Liver (tissue), 9 donors: ENCODE results near the gene HERPUD2. TPM values are rescaled to one million over a fixed set of nuclear protein-coding genes. Genes with fewer than 3 reads are reported as not detected.

Source experiments
- DNase-seq: peaks from one replicate; pipeline ENCODE4 v3.0.0-alpha.2; 2017; ENCODE audit warnings: low spot score
- H3K27ac ChIP-seq, 2 donors: one replicate each; pipeline ENCODE4 v1.7.0; 2013; ENCODE audit warnings: inconsistent platforms in 2 of 2, low read length in 2 of 2, control low read depth in 1 of 2, low read depth in 1 of 2, mild to moderate bottlenecking in 1 of 2
- H3K27me3 ChIP-seq, 4 donors: one replicate each; pipeline versions ENCODE4 v1.6.1 to v1.7.0; 2013; ENCODE audit warnings: low read length in 3 of 4, inconsistent platforms in 1 of 4, mild to moderate bottlenecking in 1 of 4, moderate library complexity in 1 of 4; ENCODE audit not compliant: control insufficient read depth in 4 of 4, insufficient read depth in 4 of 4
- H3K36me3 ChIP-seq, 4 donors: one replicate each; pipeline versions ENCODE4 v1.6.1 to v1.7.0; 2013; ENCODE audit warnings: low read length in 3 of 4, mild to moderate bottlenecking in 3 of 4, low read depth in 1 of 4, moderate library complexity in 1 of 4; ENCODE audit not compliant: control insufficient read depth in 4 of 4, insufficient read depth in 3 of 4
- H3K4me1 ChIP-seq, 4 donors: one replicate each; pipeline versions ENCODE4 v1.6.1 to v1.7.0; 2013; ENCODE audit warnings: low read length in 3 of 4, mild to moderate bottlenecking in 3 of 4, moderate library complexity in 1 of 4; ENCODE audit not compliant: control insufficient read depth in 4 of 4, insufficient read depth in 4 of 4
- H3K4me3 ChIP-seq, 3 donors: one replicate each; pipeline versions ENCODE4 v1.6.1 to v1.7.0; 2013; ENCODE audit warnings: low read length in 3 of 3, control low read depth in 1 of 3, low read depth in 1 of 3, mild to moderate bottlenecking in 1 of 3
- H3K9ac ChIP-seq, 2 donors: one replicate each; pipeline ENCODE4 v1.7.0; 2013; ENCODE audit warnings: low read length in 2 of 2, mild to moderate bottlenecking in 2 of 2, moderate library complexity in 2 of 2, control low read depth in 1 of 2, low read depth in 1 of 2
- H3K9me3 ChIP-seq, 4 donors: one replicate each; pipeline versions ENCODE4 v1.6.1 to v1.7.0; 2013; ENCODE audit warnings: low read length in 3 of 4; ENCODE audit not compliant: control insufficient read depth in 4 of 4
- EGR1 ChIP-seq, 2 donors: IDR thresholded peaks; 2 replicates each; pipeline ENCODE4 v1.6.1; 2016 to 2018; ENCODE audit warnings: antibody characterized with exemption in 2 of 2, low read depth in 2 of 2
- FOXA1 ChIP-seq: IDR thresholded peaks from 2 replicates; pipeline ENCODE4 v1.6.1; 2016; ENCODE audit warnings: antibody characterized with exemption
- FOXA2 ChIP-seq: IDR thresholded peaks from 2 replicates; pipeline ENCODE4 v1.6.1; 2016; ENCODE audit warnings: antibody characterized with exemption
- GABPA ChIP-seq, 2 donors: IDR thresholded peaks in 1 of 2; conservative IDR thresholded peaks in 1 of 2; 2 replicates each; pipeline ENCODE4 v1.6.1; 2016; ENCODE audit warnings: antibody characterized with exemption in 2 of 2, mild to moderate bottlenecking in 1 of 2, moderate library complexity in 1 of 2
- HNF4A ChIP-seq, 2 donors: conservative IDR thresholded peaks; 2 replicates each; pipeline ENCODE4 v1.6.1; 2016; ENCODE audit warnings: antibody characterized with exemption in 2 of 2, mild to moderate bottlenecking in 2 of 2
- HNF4G ChIP-seq: IDR thresholded peaks from 2 replicates; pipeline ENCODE4 v1.6.1; 2016; ENCODE audit warnings: antibody characterized with exemption
- JUND ChIP-seq, 2 donors: IDR thresholded peaks; 2 replicates each; pipeline ENCODE4 v1.6.1; 2016; ENCODE audit warnings: antibody characterized with exemption in 2 of 2
- NR2F2 ChIP-seq: IDR thresholded peaks from 2 replicates; pipeline ENCODE4 v1.6.1; 2016; ENCODE audit warnings: antibody characterized with exemption
- RAD21 ChIP-seq, 2 donors: IDR thresholded peaks; 2 replicates each; pipeline ENCODE4 v1.6.1; 2016; ENCODE audit warnings: antibody characterized with exemption in 2 of 2, mild to moderate bottlenecking in 2 of 2
- RXRA ChIP-seq, 2 donors: IDR thresholded peaks; 2 replicates each; pipeline ENCODE4 v1.6.1; 2017 to 2018; ENCODE audit warnings: antibody characterized with exemption in 2 of 2, mild to moderate bottlenecking in 1 of 2
- SP1 ChIP-seq: IDR thresholded peaks from 2 replicates; pipeline ENCODE4 v1.6.1; 2018; ENCODE audit warnings: antibody characterized with exemption, mild to moderate bottlenecking
- TAF1 ChIP-seq: conservative IDR thresholded peaks from 2 replicates; pipeline ENCODE4 v1.6.1; 2016; ENCODE audit warnings: antibody characterized with exemption, mild to moderate bottlenecking
- YY1 ChIP-seq: IDR thresholded peaks from 2 replicates; pipeline ENCODE4 v1.6.1; 2016; ENCODE audit warnings: antibody characterized with exemption, mild to moderate bottlenecking
- WGBS: extraction: QIAGEN DNeasy Blood & Tissue Kit; methylation state at CpG from one replicate; pipeline ENCODE4 v1.1.7; 2013; 5-methylcytosine and 5-hydroxymethylcytosine counted together
- polyA plus RNA-seq, 2 donors: library from polyadenylated mRNA; stranded (reverse) in 1 of 2; unstranded in 1 of 2; fragments of 200-250 nt in 1 of 2; fragments of >200 nt in 1 of 2; fragmentation: Nextera tagmentation in 1 of 2; extraction: Ambion mirVana in 1 of 2; gene quantifications; one replicate each; pipeline versions ENCODE4 v1.2.1 to v1.2.3, GENCODE V29; 2013 to 2015
- total RNA-seq, 2 donors: library from RNA; depleted of rRNA; stranded (reverse); fragments of >200 nt; gene quantifications; one replicate each; pipeline ENCODE4 v1.2.3, GENCODE V29; 2014
- TF ChIP-seq, protein P1 (sequence below): fragments of 150-350 bp; IDR thresholded peaks from 2 replicates; pipeline ENCODE4 v1.5.1; 2017; ENCODE audit warnings: improper control_type of control experiment, low read depth, low read length; ENCODE audit not compliant: missing input control
- TF ChIP-seq, protein P2 (sequence below): IDR thresholded peaks from 2 replicates; pipeline ENCODE4 v1.6.1; 2016; ENCODE audit warnings: antibody characterized with exemption
- TF ChIP-seq, protein P3 (sequence below): IDR thresholded peaks from 2 replicates; pipeline ENCODE4 v1.6.1; 2016; ENCODE audit warnings: antibody characterized with exemption
- TF ChIP-seq, protein P4 (sequence below): IDR thresholded peaks from 2 replicates; pipeline ENCODE4 v1.6.1; 2016; ENCODE audit warnings: antibody characterized with exemption
- TF ChIP-seq, protein P5 (sequence below): IDR thresholded peaks from 2 replicates; pipeline ENCODE4 v1.6.1; 2016; ENCODE audit warnings: antibody characterized with exemption, mild to moderate bottlenecking
- donor health status: healthy.
- donor health status: healthy.
- donor health status: healthy.
- donor health status: healthy.
- donor health status: healthy.

Gene HERPUD2
- total and polyA plus RNA-seq, 4 donors: 9.7 to 22.0 (median 13.7) TPM

DNA sequence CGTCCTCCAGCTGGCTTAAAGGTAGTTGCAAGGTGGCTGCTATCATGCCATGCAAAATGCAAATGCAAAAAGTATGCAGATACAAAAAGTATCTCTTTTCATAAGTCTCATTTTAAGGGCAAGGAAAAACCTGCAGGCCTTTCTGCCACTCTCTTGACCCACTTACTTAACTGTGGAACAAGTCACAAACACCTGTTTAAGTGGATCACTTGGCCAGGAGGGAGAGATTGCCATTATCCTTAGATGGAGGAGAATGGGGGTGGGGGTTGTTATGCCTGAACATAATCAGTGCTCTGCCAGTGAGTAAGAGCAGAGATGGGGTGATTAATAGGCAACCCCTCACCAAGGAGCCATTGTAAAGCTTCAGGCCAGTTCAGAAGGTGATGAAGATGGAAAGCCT is 25.1 kb upstream of the HERPUD2 start:
- 94% methylated on average over 1 of the region's 1 CpG for WGBS
- no peak overlapping the region for H3K27ac ChIP-seq
- no peak overlapping the region for H3K9ac ChIP-seq
- TF ChIP-seq FOXA2 (no peak), HNF4G (no peak), TAF1 (no peak), NR2F2 (no peak), RAD21 (IDR thresholded peaks at IDR 0.05) (no peak), EGR1 (IDR thresholded peaks at IDR 0.05; ENCODE audit: low read depth in 2 of 2) (no peak), JUND (IDR thresholded peaks at IDR 0.05) (no peak), GABPA (IDR thresholded peaks at IDR 0.05 in 1 of 2, conservative IDR thresholded peaks at IDR 0.05 in 1 of 2) (no peak), FOXA1 (no peak), RXRA (IDR thresholded peaks at IDR 0.05) (no peak), HNF4A (conservative IDR thresholded peaks at IDR 0.05) (no peak)
- TF ChIP-seq, protein P1, sequence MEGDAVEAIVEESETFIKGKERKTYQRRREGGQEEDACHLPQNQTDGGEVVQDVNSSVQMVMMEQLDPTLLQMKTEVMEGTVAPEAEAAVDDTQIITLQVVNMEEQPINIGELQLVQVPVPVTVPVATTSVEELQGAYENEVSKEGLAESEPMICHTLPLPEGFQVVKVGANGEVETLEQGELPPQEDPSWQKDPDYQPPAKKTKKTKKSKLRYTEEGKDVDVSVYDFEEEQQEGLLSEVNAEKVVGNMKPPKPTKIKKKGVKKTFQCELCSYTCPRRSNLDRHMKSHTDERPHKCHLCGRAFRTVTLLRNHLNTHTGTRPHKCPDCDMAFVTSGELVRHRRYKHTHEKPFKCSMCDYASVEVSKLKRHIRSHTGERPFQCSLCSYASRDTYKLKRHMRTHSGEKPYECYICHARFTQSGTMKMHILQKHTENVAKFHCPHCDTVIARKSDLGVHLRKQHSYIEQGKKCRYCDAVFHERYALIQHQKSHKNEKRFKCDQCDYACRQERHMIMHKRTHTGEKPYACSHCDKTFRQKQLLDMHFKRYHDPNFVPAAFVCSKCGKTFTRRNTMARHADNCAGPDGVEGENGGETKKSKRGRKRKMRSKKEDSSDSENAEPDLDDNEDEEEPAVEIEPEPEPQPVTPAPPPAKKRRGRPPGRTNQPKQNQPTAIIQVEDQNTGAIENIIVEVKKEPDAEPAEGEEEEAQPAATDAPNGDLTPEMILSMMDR: no peak
- TF ChIP-seq, protein P2, sequence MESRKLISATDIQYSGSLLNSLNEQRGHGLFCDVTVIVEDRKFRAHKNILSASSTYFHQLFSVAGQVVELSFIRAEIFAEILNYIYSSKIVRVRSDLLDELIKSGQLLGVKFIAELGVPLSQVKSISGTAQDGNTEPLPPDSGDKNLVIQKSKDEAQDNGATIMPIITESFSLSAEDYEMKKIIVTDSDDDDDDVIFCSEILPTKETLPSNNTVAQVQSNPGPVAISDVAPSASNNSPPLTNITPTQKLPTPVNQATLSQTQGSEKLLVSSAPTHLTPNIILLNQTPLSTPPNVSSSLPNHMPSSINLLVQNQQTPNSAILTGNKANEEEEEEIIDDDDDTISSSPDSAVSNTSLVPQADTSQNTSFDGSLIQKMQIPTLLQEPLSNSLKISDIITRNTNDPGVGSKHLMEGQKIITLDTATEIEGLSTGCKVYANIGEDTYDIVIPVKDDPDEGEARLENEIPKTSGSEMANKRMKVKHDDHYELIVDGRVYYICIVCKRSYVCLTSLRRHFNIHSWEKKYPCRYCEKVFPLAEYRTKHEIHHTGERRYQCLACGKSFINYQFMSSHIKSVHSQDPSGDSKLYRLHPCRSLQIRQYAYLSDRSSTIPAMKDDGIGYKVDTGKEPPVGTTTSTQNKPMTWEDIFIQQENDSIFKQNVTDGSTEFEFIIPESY: no peak
- TF ChIP-seq, protein P3, sequence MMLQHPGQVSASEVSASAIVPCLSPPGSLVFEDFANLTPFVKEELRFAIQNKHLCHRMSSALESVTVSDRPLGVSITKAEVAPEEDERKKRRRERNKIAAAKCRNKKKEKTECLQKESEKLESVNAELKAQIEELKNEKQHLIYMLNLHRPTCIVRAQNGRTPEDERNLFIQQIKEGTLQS: no peak
- TF ChIP-seq, protein P4, sequence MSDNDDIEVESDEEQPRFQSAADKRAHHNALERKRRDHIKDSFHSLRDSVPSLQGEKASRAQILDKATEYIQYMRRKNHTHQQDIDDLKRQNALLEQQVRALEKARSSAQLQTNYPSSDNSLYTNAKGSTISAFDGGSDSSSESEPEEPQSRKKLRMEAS: no peak
- H3K9me3 ChIP-seq: no peaks in the 10 kb centered on the region
- H3K4me1 ChIP-seq: no peaks in the 10 kb centered on the region
- no peaks in the 10 kb centered on the region for H3K27me3 ChIP-seq
- H3K4me3 ChIP-seq: no peak overlapping the region
- DNase-seq: no peak
- H3K36me3 ChIP-seq: no peaks in the 10 kb centered on the region

DNA sequence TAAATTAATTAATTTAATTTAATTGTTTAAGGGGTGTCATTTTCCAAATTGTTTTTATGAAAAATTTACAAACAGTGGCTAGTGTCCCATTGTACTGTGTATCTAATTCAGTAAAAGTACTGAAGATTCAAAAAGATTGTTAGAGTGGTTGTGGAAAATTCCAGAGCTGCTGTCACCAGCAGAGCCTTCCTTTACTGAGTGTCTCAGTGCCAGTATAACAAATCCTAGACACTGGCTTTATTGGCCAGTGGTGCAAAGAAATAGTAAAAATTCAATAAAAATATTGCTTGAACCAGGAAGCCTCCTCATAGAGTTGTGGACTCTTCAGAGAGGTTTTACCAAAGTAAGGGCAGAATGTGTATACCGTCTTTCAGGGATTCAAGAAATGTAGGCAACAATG is 23.1 kb upstream of the HERPUD2 start:
- H3K27ac ChIP-seq: no peak overlapping the region

More for the DNA sequence above, 23.1 kb upstream of the HERPUD2 start:
- H3K27me3 ChIP-seq: no peaks in the 10 kb centered on the region
- no peaks in the 10 kb centered on the region for H3K9me3 ChIP-seq
- TF ChIP-seq, protein P5, sequence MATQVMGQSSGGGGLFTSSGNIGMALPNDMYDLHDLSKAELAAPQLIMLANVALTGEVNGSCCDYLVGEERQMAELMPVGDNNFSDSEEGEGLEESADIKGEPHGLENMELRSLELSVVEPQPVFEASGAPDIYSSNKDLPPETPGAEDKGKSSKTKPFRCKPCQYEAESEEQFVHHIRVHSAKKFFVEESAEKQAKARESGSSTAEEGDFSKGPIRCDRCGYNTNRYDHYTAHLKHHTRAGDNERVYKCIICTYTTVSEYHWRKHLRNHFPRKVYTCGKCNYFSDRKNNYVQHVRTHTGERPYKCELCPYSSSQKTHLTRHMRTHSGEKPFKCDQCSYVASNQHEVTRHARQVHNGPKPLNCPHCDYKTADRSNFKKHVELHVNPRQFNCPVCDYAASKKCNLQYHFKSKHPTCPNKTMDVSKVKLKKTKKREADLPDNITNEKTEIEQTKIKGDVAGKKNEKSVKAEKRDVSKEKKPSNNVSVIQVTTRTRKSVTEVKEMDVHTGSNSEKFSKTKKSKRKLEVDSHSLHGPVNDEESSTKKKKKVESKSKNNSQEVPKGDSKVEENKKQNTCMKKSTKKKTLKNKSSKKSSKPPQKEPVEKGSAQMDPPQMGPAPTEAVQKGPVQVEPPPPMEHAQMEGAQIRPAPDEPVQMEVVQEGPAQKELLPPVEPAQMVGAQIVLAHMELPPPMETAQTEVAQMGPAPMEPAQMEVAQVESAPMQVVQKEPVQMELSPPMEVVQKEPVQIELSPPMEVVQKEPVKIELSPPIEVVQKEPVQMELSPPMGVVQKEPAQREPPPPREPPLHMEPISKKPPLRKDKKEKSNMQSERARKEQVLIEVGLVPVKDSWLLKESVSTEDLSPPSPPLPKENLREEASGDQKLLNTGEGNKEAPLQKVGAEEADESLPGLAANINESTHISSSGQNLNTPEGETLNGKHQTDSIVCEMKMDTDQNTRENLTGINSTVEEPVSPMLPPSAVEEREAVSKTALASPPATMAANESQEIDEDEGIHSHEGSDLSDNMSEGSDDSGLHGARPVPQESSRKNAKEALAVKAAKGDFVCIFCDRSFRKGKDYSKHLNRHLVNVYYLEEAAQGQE: no peak
- TF ChIP-seq RXRA (IDR thresholded peaks at IDR 0.05) (no peak), NR2F2 (no peak), GABPA (IDR thresholded peaks at IDR 0.05 in 1 of 2, conservative IDR thresholded peaks at IDR 0.05 in 1 of 2) (no peak), JUND (IDR thresholded peaks at IDR 0.05) (no peak), TAF1 (no peak), RAD21 (IDR thresholded peaks at IDR 0.05) (no peak), YY1 (no peak), EGR1 (IDR thresholded peaks at IDR 0.05; ENCODE audit: low read depth in 2 of 2) (no peak), SP1 (no peak), FOXA1 (no peak), HNF4A (conservative IDR thresholded peaks at IDR 0.05) (no peak), FOXA2 (no peak), HNF4G (no peak)
- TF ChIP-seq, protein P1: no peak
- TF ChIP-seq, protein P3: no peak
- TF ChIP-seq, protein P4: no peak
- TF ChIP-seq, protein P2: no peak
- WGBS: 97% methylated on average over 1 of the region's 1 CpG
- H3K4me3 ChIP-seq: no peak overlapping the region
- no peaks in the 10 kb centered on the region for H3K36me3 ChIP-seq
- H3K9ac ChIP-seq: no peak overlapping the region
- no peaks in the 10 kb centered on the region for H3K4me1 ChIP-seq
- no peak for DNase-seq
